ENCODE results near the gene DLGAP4. TPM values are rescaled to one million over a fixed set of nuclear protein-coding genes. Genes with fewer than 3 reads are reported as not detected.

Gene DLGAP4
- total and polyA plus RNA-seq, 9 donors, result 18.2 to 75.9 (median 53.1) TPM

GRCh38 chr20:36320898-36321695 is 15.0 kb downstream of the DLGAP4 start:
- no peaks in the 10 kb centered on the region for H3K9me3 ChIP-seq
- 75 to 83% (median 77%) methylated on average over 24 of the region's 24 CpGs for WGBS, 3 donors
- no peaks in the 10 kb centered on the region for H3K27me3 ChIP-seq
- no peak overlapping the region for H3K4me3 ChIP-seq
- H3K27ac ChIP-seq, result no peak overlapping the region
- no peak for TF ChIP-seq POLR2A (IDR thresholded peaks at IDR 0.05)
- H3K4me1 ChIP-seq (ENCODE audit: insufficient read depth), result no peaks in the 10 kb centered on the region
- intact Hi-C loops (cut with DNase I), result no loop called here
- no peaks in the 10 kb centered on the region for H3K36me3 ChIP-seq
- DNase-seq, result no peak

GRCh38 chr20:36322131-36322530 is 16.0 kb downstream of the DLGAP4 start:
- Histone ChIP-seq H3K9me3 (no peaks in the 10 kb centered on the region), H3K4me3 (no peak overlapping the region), H3K4me1 (ENCODE audit: insufficient read depth) (no peaks in the 10 kb centered on the region), H3K36me3 (no peaks in the 10 kb centered on the region), H3K27ac (no peak overlapping the region), H3K27me3 (no peaks in the 10 kb centered on the region)
- WGBS, 3 donors, result 65 to 75% (median 70%) methylated on average over 5 of the region's 5 CpGs
- intact Hi-C loops (cut with DNase I), result no loop called here
- DNase-seq, result no peak
- TF ChIP-seq POLR2A (IDR thresholded peaks at IDR 0.05), result no peak
- TF ChIP-seq CTCF (IDR thresholded peaks at IDR 0.05), result no peak
- no peak for TF ChIP-seq EP300 (IDR thresholded peaks at IDR 0.05)

GRCh38 chr20:36330091-36330490 is 24.0 kb downstream of the DLGAP4 start:
- no peak for TF ChIP-seq CTCF (IDR thresholded peaks at IDR 0.05)
- no peak for TF ChIP-seq EP300 (IDR thresholded peaks at IDR 0.05)
- TF ChIP-seq POLR2A (IDR thresholded peaks at IDR 0.05), result no peak
- no peak for DNase-seq
- WGBS, 3 donors, result 59 to 64% (median 60%) methylated on average over 5 of the region's 5 CpGs
- Histone ChIP-seq H3K27ac (no peak overlapping the region), H3K9me3 (no peaks in the 10 kb centered on the region), H3K27me3 (no peaks in the 10 kb centered on the region), H3K4me1 (ENCODE audit: insufficient read depth) (no peaks in the 10 kb centered on the region), H3K4me3 (no peak overlapping the region), H3K36me3 (no peaks in the 10 kb centered on the region)
- intact Hi-C loops (cut with DNase I), result no loop called here

- no peaks in the 10 kb centered on the region for H3K4me1 ChIP-seq (ENCODE audit: insufficient read depth)
- 7 to 11% (median 7%) methylated on average over 7 of the region's 7 CpGs for WGBS, 3 donors
Observed at GRCh38 chr20:36331209-36331608, 25.1 kb downstream of the DLGAP4 start.

More at GRCh38 chr20:36331209-36331608, 25.1 kb downstream of the DLGAP4 start:
- no peak overlapping the region for H3K27ac ChIP-seq
- intact Hi-C loops (cut with DNase I), result no loop called here
- no peak for DNase-seq
- TF ChIP-seq EP300 (IDR thresholded peaks at IDR 0.05) (no peak), POLR2A (IDR thresholded peaks at IDR 0.05) (no peak), CTCF (IDR thresholded peaks at IDR 0.05) (no peak)
- H3K4me3 ChIP-seq, result no peak overlapping the region
- H3K27me3 ChIP-seq, result no peaks in the 10 kb centered on the region
- H3K36me3 ChIP-seq, result no peaks in the 10 kb centered on the region
- no peaks in the 10 kb centered on the region for H3K9me3 ChIP-seq

Data from ovary (tissue), 9 donors.